HG02763 (cell line): ENCODE measurements around the gene ZNF302.
"Not testable (repeated sequence)": the region's sequence is repeated elsewhere in the genome, so short reads cannot be mapped to it uniquely, and the experiment has no call there.

ENCODE experiments used
- ATAC-seq: cut with Tn5 transposase; IDR thresholded peaks from one replicate; pipeline ENCODE4 v1.9.1; 2021; ENCODE audit warnings: mild to moderate bottlenecking, moderate library complexity; ENCODE audit not compliant: unreplicated experiment

ZNF302 gene

DNA sequence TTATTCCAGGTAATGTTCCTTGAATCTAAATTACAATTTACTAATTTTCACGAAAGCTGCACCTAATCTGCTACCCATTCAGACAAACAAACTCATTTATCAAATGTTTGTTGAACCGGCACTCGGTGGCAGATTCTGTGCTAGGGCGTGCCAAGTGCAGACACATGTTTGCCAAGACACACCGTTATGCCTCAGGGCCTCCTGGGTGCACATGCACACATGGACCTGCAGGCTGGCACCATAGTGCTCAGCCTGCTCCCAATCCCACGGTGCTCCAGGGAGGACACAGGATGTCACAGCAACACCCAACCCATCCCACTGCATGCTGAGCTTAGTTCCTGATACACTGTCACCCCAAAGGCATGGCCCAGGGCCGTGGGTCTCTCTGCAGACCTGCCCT, 8.2 kb upstream of the ZNF302 start:
- no peak for ATAC-seq

DNA sequence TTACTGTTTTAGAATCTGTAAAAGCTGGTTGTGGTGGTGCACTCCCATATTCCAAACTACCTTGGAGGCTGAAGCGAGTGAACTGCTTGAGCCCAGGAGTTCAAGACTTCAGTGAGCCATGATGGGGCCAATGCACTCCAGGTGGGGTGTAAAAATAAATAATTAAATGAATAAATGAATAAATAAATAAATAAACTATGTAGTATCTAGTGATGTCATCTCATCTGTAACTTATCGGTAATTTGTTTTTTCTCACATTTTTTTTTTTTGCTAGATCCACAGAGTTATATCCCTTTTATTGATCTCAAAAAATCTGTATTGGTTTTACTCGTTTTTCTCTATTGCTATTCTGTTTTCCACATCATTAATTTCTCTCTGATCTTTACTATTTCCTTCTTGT, 5.5 kb upstream of the ZNF302 start:
- no peak for ATAC-seq

DNA sequence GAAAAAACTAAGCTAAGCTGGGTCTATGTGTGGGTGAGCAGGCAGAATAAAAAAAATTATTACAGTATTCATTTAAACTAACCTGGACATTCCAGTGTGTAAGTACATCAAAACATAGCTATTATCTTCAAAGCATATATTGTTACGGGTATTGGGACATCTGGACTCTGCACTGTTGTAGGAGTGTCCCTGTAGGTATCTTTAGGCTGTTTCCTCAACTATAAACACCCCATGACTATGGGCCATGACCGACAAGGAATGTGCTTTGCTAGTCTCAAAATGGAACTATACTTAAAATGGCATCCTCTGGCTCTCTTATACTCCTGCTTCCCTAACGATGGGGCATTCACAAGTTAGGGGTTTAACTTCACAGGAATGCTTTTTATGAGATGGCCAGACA, 3.9 kb upstream of the ZNF302 start:
- ATAC-seq: no peak

DNA sequence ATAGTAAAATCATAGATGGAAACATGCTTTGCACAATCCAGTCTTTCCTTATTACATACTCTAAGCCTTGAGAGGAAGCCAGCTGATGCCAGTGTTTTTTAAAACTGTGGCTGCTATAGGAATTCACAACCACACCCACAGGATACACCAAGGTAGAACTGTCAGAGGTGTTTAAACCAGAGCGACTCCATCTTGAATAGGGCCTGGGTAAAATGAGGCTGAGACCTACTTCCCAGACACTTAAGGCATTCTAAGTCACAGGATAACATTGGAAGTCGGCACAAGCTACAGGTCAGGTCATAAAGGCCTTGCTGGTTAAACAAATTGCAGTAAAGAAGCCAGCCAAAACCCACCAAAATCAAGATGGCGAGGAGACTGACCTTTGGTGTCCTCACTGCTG, 2.2 kb upstream of the ZNF302 start:
- ATAC-seq: no peak

DNA sequence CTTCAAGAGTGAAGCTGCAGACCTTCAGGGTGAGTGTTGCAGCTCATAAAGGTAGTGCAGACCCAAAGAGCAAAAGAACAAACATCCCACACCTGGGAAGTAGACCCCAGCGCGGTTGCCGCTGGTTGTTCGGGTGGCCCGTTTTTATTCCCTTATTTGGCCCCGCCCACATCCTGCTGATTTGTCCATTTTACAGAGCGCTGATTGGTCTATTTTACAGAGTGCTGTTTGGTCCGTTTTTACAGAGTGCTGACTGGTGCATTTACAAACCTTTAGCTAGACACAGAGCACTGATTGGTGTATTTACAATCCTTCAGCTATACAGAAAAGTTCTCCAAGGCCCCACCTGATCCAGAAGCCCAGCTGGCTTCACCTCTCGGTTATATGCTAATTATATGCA, 1.6 kb upstream of the ZNF302 start:
- ATAC-seq: no peak

DNA sequence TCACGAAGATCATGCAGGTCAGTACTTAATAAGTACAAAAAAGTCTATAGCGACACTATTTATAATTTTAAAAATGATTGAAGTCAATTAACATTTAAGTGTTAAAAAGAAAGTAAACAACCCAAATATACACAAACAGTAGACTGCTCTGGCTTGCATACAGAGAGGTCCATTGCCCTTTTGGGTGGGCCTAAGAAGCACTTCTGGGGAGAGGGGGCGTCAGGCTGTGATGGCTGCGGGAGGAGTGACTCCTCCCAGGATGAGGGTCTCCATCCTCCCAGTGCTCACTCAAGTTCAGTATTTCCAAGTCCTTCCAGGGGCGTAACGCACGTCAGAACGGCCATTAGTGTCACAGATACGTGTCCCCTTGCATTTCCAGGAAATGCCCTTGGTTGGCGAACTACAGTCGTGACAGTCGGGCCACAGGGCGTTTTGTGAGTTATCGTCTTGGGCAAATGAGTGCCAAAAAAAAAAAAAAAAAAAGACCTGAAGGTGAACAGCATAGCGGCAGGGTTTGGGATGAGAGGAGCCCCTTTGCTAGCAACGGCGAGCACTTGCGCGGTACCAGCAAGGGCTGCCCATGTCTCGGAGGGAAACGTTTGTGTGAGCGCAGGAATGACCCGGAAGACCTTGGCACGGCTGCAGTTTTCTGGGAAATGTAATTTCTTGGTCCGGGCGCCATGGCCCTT, 637 bp upstream of the ZNF302 start, which contains the start of gene SCGB2B2:
SCGB2B2 (minus strand) TSS at position 463 of the 689 bp plus-strand sequence. CDS start 82,596 bp downstream, outside the sequence.
- peak; percentile 56 for ATAC-seq

DNA sequence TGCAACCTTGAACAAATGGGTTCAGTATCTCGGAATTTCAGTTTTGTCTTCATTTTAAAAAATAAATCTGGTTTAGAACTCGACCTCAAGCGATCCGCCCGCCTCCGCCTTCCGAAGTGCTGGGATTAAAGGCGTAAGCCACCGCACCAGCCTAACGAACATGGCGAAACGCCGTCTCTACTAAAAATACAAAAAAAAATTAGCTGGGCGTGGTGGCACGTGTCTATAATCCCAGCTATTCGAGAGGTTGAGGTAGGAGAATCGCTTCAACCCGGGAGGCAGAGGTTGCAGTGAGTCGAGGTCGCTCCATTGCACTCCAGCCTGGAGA, 571 bp downstream of the ZNF302 start:
- ATAC-seq: no peak

DNA sequence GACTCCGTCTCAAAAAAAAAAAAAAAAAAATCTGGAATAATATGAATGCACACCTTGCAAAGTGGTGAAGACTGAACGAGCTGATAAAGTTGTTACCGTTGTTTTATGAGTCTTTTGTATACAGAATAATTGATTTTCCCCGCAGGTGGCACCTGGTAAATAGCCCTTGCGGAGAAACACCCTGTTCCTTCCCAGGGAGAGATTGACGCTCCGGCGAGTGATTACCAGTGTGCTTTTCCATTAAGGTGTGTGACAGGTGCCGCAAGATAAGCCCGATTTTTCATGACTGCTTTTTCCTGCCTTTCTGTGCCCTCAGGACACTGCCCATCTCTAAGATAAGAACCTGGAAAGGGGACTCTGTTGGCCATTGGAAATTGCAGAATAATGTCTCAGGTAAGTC, 943 bp downstream of the ZNF302 start:
- ATAC-seq: no peak

DNA sequence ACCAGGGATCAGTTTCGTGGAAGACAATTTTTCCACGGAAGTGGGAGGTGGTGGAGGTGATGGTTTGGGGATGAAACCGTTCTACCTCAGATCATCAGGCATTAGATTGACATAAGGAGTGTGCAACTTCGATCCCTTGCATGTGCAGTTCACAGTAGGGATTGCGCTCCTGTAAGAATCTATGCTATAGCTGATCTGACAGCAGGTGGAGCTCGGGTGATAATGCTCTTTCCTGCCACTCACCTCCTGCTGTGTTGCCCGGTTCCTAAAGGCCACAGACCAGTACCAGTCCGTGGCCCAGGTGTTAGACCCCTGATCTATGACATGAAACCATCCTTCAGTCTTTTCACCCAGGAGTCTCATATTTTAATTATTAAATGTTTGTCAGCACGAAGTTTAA, 4.0 kb downstream of the ZNF302 start:
- ATAC-seq: no peak

DNA sequence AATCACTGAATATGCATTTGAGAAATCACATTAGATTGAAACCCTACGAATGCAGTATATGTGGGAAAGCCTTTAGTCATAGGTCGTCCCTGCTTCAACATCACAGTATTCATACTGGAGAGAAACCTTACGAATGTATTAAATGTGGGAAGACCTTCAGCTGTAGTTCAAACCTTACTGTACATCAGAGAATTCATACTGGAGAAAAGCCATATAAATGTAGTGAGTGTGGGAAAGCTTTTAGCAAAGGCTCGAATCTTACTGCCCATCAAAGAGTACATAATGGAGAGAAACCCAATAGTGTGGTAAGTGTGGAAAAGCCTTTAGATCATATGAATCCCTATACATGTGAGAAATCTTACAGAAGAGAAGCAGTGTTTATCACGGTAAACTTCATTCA, 7.8 kb downstream of the ZNF302 start:
- not testable (repeated sequence) for ATAC-seq

DNA sequence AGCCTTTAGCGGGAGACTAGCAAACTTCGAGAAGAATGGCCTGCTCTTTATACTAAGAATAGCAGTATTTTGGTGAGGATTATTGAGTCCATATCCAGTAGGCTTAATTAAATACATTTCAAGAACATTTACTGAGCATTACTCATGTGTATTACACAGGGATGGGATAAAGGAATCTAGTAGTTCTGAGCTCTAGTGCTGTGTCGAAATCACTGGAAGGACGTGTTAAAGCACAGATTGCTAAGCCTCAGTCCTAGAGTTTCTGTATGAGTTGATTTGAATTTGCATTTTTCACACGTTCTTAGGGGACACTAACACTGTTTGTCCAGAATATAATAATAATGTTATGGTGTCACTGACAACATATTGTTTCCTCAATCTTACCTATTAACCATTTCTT, 9.0 kb downstream of the ZNF302 start:
- ATAC-seq: no peak

DNA sequence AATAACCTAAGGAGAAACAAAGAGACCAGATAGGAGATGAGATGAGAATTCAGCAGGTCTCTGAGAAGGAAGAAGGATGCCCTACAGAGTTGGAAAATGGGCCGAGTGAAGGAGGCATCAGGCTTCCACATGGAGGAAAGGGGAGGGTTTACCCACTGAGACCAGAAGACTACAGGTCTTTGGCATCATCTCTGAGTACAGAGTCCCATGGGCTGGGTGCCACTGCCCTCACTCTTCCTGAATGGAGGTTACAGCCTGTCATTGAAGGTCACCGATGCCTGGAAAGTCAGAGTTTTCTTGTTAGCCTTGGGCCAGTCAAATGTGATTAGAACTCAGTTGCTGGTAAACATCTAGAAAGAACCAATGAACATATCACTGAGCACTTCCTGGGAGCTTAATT, 9.9 kb downstream of the ZNF302 start:
- ATAC-seq: no peak

DNA sequence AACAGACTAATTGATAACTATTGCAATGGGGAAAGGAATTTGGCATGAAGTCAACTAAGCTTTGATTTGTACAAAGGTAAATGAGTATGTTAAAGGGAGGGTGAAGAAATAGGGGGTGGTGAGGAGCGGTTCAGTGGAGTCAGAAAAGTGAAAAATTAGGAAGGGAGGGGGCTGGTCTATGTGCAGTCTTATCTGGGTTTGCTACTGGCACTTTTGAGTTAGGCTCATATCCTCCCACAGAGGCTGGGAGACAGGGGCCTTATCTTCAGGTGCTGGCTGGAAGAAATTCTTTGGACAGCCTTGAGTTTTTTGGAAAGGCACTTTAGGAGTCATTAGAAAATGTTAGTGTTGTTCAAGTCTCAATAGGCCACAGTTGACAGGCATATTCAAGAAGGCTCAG, 11.1 kb downstream of the ZNF302 start:
- no peak for ATAC-seq

DNA sequence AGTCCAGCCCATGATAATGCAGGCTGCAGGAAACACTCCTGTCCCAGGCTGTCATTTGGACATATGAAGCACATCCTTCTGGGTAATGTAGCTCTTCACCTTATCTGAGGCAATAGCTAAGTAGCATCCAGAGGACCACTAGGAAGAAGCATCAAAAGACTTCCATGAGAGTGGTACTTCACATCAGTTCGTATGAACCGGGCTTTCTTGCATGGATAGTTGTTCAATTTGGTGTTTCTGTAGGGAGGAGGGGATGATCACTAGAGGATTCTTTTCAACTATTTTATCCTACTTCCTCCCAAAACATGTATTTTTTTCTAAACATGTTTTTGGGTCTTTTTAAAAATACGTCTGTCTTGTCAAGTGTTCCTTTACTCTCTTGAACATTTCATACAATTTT, 12.9 kb downstream of the ZNF302 start:
- no peak for ATAC-seq

DNA sequence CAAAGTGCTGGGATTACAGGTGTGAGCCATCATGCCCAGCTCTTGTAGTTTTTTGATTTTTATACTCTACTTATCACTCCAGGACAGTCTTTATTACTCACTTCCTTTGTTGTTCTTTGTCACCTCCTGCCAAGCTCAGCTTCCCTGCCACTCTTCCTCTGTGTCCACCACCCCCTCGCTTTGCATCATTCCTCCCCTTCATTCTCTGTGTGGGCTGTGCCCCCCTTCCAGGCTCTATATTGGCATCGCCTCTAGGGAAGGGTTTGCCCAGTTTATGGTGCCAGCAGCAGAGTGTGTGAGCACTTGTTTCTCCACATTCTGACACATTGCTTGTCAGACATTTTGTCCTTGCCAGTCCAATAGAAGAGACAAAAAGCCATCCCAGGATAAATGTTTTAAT, 15.1 kb downstream of the ZNF302 start:
- no peak for ATAC-seq

DNA sequence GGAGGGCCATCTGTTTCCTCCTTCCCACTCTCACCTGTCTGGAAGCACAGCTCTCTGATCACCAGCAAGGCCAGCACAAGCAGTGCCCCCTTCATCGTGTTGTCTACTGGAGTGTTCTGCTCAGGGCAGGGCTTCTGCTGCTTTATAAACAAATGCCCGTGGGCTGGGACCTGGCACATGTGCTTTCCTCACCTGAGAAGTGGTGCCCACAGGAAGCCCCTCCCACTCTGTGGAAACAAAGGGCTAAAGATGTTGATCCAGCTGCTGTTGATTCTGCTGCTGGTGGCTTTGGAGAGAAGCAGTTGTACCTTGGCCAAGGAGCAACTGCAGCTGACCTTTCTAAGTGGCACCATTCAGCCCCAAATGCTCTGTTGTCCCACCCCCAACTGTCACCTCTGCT, 30.2 kb downstream of the ZNF302 start:
- no peak for ATAC-seq

DNA sequence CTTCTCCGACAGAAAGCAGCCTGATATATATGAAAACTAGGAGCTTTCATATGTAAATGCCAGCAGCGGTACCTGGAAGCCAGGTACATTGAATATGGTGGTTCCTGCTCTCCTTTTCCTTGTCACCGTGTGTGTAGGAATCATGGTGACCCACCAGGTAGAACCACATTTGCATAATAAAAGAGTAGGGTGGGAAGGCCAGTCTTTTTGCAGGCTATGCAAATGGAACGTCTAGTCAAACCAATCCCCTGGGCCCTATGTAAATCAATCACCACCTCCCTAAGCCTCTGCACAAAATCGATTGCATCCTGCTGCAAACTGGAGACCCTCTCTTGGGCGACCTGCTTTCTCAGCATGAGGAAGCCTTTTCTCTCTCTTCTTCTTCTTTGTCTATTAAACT, 34.4 kb downstream of the ZNF302 start:
- no peak for ATAC-seq

DNA sequence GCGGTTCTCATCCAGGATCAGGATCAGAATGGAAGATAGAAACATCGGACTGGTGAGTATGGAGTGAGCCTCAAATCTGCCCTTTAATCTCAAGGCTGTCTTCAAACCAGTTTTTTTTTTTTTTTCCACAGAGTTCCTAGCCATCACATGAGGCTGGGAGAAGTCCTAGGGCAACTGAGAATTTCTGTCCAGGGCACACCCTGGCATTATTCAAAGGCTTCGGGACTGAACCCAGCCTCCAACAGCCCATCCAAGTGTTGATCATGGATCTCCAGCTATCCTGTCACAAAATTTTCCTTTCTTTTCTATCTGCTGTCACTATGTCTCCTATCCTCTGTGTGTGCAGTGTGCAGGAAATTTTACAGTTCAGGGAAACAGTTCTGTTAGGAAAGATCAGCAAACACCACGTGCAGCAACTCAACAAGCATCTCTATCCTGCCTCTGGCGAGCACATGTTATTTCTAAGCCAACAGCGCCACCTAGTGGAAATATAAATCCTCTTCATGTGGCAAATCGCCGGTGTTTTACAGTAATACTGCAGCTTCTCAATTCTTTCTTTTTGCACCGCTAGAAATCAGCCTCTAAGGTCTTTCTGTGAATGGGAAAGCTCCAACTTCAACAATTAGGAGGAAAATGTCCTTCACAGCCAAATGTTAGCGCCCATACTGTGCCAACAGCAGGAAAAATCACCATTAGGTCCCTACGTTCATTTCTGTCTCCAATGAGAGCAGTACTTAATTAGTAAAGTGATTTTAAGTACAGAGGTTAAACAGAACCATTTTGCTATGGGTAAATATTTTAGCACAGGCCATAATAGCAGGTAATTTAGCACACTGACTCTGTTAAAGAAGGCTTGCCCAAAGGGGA, 35.1 kb downstream of the ZNF302 start:
- ATAC-seq: no peak

DNA sequence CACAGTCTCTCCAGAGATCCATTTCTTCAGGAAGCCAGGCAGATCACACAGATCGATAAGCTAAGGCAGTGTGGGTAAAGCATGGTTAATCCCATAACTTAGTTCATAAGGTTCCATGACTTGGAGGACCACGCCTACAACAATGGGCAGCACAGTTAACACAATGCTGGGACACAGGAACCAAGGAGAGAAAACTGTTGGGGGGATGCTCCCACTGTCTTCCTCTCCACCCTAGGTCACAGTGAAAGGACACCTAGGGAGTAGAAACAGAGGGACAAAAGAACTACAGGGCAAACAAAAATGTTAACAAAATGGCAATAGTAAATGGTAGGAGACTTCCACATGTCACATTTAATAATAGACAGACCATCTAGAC, 35.8 kb downstream of the ZNF302 start:
- no peak for ATAC-seq

DNA sequence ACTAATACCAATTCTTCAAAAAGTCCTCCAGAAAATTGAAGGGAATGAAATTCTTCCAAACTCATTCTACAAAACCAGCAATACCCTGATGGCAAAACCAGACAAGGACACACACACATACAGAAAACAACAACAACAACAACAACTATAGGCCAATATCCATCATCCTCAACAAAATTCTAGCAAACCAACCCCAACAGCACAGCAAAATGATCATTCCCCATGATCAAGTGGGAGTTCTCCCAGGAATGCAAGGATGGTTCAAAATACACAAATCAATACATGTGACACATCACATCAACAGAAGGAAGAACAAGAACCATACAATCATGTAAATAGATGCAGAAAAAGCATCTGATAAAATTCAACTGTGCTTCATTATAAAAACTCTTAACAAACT, 37.9 kb downstream of the ZNF302 start:
- no peak for ATAC-seq

DNA sequence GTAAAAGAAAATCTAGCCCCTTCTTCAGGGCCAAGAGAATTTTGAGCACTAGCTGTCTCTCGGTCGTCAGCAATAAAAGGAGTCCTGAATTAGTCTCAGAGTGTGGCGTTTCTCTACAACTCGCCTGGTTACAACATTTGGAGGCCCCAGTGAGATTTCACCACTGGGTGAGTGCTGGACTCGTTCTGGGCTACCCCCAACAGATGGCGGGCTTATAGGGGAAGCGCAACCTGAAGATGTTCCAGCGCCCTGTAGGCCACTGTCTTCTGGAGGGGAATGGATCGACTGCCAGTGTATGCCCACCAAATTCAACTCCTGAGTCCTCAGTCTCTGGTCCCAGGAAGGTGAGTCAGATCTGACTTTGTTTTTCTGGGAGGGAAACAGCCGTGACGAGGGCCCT, 44.9 kb downstream of the ZNF302 start:
- no peak for ATAC-seq

DNA sequence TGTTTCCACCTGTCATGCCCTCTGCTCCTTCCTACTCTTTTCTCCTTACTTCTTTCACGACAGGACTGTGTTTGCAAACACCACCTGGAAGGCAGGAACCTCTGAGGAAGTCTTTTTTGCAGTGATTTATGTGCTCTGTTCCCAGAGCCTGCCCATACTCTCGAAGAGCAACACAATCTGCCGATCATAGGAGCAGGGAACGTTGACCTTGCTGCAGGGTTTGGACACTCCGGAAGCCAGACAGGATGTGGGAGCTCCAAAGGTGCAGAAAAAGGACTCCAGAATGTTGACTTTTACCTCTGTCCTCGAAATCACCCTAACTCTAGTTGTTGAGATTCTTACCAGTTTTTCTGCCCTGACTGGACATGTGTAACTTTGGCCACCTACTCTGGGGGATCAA, 47.9 kb downstream of the ZNF302 start:
- ATAC-seq: no peak
